ENCODE data around the gene NRG3. TPM values are rescaled to one million over a fixed set of nuclear protein-coding genes. Genes with fewer than 3 reads are reported as not detected.

The NRG3 gene
- polyA plus RNA-seq, 2 donors, result 0.01 to 0.04 TPM

DNA sequence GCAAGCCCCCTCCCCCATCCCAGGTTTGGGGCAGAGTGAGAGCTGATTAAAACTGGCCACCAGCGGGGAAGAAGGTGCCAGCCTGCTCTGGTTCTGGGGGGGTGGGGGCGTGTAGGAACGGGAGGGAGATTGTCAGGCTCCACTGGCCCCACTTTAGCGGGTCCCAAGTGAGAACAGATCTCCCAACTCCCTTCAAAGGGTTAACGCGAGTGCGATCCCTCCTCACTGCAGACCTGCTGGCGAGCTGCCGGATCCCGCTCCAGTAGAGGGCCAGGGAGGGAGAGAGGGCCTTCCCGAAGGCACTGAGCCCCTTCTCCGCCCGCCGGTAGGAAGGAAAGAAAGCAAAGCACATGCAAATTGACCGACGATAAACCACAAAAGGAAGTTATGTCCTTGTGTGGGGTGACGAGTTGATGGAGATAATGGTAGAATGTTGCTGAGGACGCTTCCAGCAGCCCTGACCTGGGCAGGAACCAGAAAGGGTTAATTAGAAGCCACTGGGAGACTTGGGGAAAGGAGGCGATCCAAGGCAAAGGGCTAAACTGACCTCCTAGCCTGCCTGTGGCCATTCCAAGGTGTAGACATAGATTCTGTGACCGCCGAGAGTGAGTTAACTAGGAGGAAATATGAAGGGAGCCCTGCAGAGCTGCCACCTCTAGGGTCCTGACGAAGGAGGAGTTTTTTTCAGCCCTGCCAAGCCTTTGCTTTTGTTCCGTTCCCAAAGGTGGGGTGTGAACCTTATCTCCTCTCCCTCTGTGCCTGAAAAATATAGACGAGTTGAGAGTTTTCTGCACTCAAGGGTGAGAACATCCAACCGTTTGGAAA is 1.5 kb downstream of the NRG3 start:
- Histone ChIP-seq H3K4me3 (ENCODE audit: low read depth in 1 of 2, low read length in 2 of 2) (no peak overlapping the region), H3K27me3 (ENCODE audit: control insufficient read depth in 1 of 2, insufficient read depth in 2 of 2, low read length in 2 of 2) (peaks cover 6 to 24% of the 10 kb centered on the region in 2 donors)

DNA sequence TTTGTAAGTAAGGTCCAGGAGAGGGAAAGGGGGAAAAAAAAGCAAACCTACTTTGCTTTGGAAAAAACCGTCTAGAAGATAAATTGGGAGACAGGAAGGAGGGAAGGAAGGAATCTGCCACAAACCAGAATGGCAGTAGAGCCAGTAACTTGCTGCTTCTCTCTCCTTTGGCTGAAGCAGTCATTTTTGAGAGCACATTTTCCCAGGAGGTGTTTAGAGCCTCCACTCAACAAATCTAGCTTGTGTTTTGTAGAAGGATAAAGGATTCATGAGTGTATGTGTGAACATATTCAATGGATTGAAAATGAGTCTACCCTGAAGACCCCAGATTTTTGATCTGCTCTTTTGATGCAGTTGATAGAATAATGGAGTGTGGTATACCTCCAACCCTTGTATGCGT is 2.6 kb downstream of the NRG3 start:
- Histone ChIP-seq H3K36me3 (ENCODE audit: control insufficient read depth in 2 of 2, insufficient read depth in 2 of 2, low read length in 1 of 2) (no peaks in the 10 kb centered on the region), H3K4me1 (ENCODE audit: control insufficient read depth in 2 of 2, insufficient read depth in 2 of 2, low read length in 1 of 2) (peaks cover 9 to 10% of the 10 kb centered on the region in 2 donors), H3K4me3 (ENCODE audit: low read depth in 1 of 2, low read length in 2 of 2) (no peak overlapping the region), H3K27ac (ENCODE audit: low read depth in 2 of 2, low read length in 1 of 2) (no peak overlapping the region), H3K9me3 (ENCODE audit: control insufficient read depth in 2 of 2, insufficient read depth in 1 of 2, low read depth in 1 of 2, low read length in 1 of 2) (peaks cover 4 to 5% of the 10 kb centered on the region in 2 donors), H3K27me3 (ENCODE audit: control insufficient read depth in 1 of 2, insufficient read depth in 2 of 2, low read length in 2 of 2) (peaks cover 6 to 24% of the 10 kb centered on the region in 2 donors)
- WGBS, 2 donors, result 58 to 61% methylated on average over 2 of the region's 2 CpGs

More for the DNA sequence above, 1.5 kb downstream of the NRG3 start:
- peaks cover 4 to 5% of the 10 kb centered on the region in 2 donors for H3K9me3 ChIP-seq (ENCODE audit: control insufficient read depth in 2 of 2, insufficient read depth in 1 of 2, low read depth in 1 of 2, low read length in 1 of 2)
- peaks cover 9 to 10% of the 10 kb centered on the region in 2 donors for H3K4me1 ChIP-seq (ENCODE audit: control insufficient read depth in 2 of 2, insufficient read depth in 2 of 2, low read length in 1 of 2)
- no peak overlapping the region for H3K27ac ChIP-seq (ENCODE audit: low read depth in 2 of 2, low read length in 1 of 2)
- H3K36me3 ChIP-seq (ENCODE audit: control insufficient read depth in 2 of 2, insufficient read depth in 2 of 2, low read length in 1 of 2), result no peaks in the 10 kb centered on the region
- WGBS, 2 donors, result 9 to 10% methylated on average over 25 of the region's 25 CpGs

DNA sequence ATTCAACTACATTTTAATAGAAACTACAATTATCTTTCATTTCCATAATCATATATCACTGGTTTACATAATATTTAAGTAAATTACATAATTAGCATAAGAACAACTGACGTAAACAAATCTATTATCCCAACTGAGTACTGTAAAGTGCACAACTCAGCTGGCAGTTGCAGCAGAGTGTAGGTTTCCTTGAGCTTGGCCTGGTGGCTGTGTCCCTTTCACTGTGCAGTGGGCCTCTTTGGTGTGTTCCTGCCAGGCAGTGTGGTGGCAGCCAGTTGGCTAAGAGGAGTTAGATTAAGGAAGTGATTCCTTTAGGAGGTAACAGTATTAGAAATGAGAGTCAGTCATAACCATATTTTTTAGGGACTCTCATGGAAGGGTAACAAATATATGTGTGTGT is 7.0 kb downstream of the NRG3 start:
- Histone ChIP-seq H3K4me1 (ENCODE audit: control insufficient read depth in 2 of 2, insufficient read depth in 2 of 2, low read length in 1 of 2) (no peaks in the 10 kb centered on the region), H3K27me3 (ENCODE audit: control insufficient read depth in 1 of 2, insufficient read depth in 2 of 2, low read length in 2 of 2) (no peaks in the 10 kb centered on the region), H3K36me3 (ENCODE audit: control insufficient read depth in 2 of 2, insufficient read depth in 2 of 2, low read length in 1 of 2) (no peaks in the 10 kb centered on the region), H3K27ac (ENCODE audit: low read depth in 2 of 2, low read length in 1 of 2) (no peak overlapping the region), H3K4me3 (ENCODE audit: low read depth in 1 of 2, low read length in 2 of 2) (no peak overlapping the region), H3K9me3 (ENCODE audit: control insufficient read depth in 2 of 2, insufficient read depth in 1 of 2, low read depth in 1 of 2, low read length in 1 of 2) (no peaks in the 10 kb centered on the region)
- WGBS, 2 donors, result 97% methylated on average over 1 of the region's 1 CpG

DNA sequence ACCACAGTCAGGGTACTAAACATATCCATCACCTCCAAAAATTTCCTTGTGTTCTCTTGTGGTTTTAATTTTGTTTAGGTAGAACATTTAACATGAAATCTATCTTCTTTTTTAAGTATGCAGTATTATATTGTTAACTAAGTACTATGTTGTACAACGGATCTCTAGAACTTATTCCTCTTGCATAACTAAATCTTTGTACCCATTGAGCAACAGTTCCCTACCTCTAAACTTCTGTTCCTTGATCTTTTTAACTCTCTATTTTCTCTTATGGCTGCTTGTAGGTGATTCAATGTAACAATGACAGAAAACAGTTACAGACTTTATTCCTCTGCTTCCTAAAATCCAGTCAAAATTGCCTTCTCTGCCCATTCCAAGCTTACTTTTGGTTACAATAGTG is 9.9 kb downstream of the NRG3 start:
- H3K9me3 ChIP-seq (ENCODE audit: control insufficient read depth in 2 of 2, insufficient read depth in 1 of 2, low read depth in 1 of 2, low read length in 1 of 2), result no peaks in the 10 kb centered on the region
- H3K4me3 ChIP-seq (ENCODE audit: low read depth in 1 of 2, low read length in 2 of 2), result no peak overlapping the region
- no peaks in the 10 kb centered on the region for H3K4me1 ChIP-seq (ENCODE audit: control insufficient read depth in 2 of 2, insufficient read depth in 2 of 2, low read length in 1 of 2)
- no peak overlapping the region for H3K27ac ChIP-seq (ENCODE audit: low read depth in 2 of 2, low read length in 1 of 2)
- H3K27me3 ChIP-seq (ENCODE audit: control insufficient read depth in 1 of 2, insufficient read depth in 2 of 2, low read length in 2 of 2), result no peaks in the 10 kb centered on the region
- no peaks in the 10 kb centered on the region for H3K36me3 ChIP-seq (ENCODE audit: control insufficient read depth in 2 of 2, insufficient read depth in 2 of 2, low read length in 1 of 2)
- 91 to 95% methylated on average over 1 of the region's 1 CpG for WGBS, 2 donors

DNA sequence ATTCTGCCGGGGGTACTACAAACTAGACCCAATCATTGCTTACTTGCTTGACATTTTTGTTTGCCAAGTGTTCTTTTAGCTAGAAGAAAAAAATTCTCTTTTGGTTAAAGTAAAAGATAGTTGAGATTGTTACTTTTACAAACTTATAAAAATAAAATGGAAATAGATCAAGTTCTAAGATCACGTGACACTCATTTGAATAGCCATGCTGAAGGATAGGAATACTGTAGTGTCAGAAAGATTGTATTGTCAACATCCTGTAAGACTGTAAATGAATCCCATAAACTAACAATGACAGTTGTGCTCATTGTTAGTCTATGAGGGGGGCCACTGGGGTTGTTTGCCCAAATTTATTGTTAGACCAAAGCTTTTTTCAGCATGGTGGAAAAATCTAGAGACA is 10.5 kb downstream of the NRG3 start:
- WGBS, 2 donors, result 89 to 94% methylated on average over 2 of the region's 2 CpGs

DNA sequence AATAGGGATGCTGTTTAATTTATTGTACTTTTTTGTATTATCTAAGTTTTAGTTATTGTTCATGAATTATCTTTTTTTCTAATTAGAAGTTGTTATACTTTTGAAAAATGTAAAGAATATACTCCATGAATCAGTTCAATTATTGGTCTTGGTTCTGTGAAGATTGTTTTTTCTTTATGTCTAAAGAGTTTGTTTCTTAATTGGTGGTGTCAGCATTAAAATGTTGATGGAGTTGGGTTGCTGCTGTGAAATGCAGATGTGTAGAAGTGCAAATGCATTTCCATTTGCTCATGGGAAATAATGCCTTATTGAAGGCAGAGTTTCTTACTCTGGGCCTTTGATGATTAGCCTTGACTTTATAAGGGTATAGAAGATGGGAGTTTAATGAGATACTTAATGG is 11.9 kb downstream of the NRG3 start:
- H3K4me3 ChIP-seq (ENCODE audit: low read depth in 1 of 2, low read length in 2 of 2), result no peak overlapping the region
- H3K36me3 ChIP-seq (ENCODE audit: control insufficient read depth in 2 of 2, insufficient read depth in 2 of 2, low read length in 1 of 2), result no peaks in the 10 kb centered on the region
- no peaks in the 10 kb centered on the region for H3K9me3 ChIP-seq (ENCODE audit: control insufficient read depth in 2 of 2, insufficient read depth in 1 of 2, low read depth in 1 of 2, low read length in 1 of 2)
- H3K4me1 ChIP-seq (ENCODE audit: control insufficient read depth in 2 of 2, insufficient read depth in 2 of 2, low read length in 1 of 2), result no peaks in the 10 kb centered on the region
- no peak overlapping the region for H3K27ac ChIP-seq (ENCODE audit: low read depth in 2 of 2, low read length in 1 of 2)
- no peaks in the 10 kb centered on the region for H3K27me3 ChIP-seq (ENCODE audit: control insufficient read depth in 1 of 2, insufficient read depth in 2 of 2, low read length in 2 of 2)

More for the DNA sequence above, 10.5 kb downstream of the NRG3 start:
- no peaks in the 10 kb centered on the region for H3K36me3 ChIP-seq (ENCODE audit: control insufficient read depth in 2 of 2, insufficient read depth in 2 of 2, low read length in 1 of 2)
- no peak overlapping the region for H3K4me3 ChIP-seq (ENCODE audit: low read depth in 1 of 2, low read length in 2 of 2)
- no peaks in the 10 kb centered on the region for H3K27me3 ChIP-seq (ENCODE audit: control insufficient read depth in 1 of 2, insufficient read depth in 2 of 2, low read length in 2 of 2)
- H3K9me3 ChIP-seq (ENCODE audit: control insufficient read depth in 2 of 2, insufficient read depth in 1 of 2, low read depth in 1 of 2, low read length in 1 of 2), result no peaks in the 10 kb centered on the region
- no peaks in the 10 kb centered on the region for H3K4me1 ChIP-seq (ENCODE audit: control insufficient read depth in 2 of 2, insufficient read depth in 2 of 2, low read length in 1 of 2)
- H3K27ac ChIP-seq (ENCODE audit: low read depth in 2 of 2, low read length in 1 of 2), result no peak overlapping the region

DNA sequence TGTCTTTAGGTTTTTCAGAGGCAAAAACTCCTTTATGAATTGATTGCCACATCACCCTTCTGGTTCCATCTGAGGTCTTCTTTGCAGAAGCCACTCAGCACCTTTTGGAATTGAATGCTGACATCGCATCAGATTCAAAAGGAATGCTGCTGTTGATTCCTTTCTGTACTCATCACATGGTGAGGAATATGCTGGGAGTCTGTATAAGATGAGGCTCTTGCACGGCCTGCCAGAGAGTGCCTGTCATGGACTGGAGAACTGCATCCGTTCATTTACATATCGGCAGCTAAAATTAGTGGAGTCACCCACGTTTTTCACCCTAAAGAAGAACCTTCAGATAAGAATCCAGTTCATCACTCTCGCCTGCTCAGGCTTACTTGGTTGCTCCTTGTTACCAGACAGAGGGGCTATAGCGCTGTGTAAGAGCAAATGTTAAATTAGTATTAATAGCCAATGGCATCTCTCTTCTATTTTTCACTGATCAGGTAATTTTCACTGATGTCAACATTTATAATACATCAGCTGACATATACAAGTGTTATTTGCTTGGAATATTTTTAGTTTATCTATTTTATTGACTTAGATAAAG is 14.3 kb downstream of the NRG3 start:
- Histone ChIP-seq H3K27ac (ENCODE audit: low read depth in 2 of 2, low read length in 1 of 2) (no peak overlapping the region), H3K9me3 (ENCODE audit: control insufficient read depth in 2 of 2, insufficient read depth in 1 of 2, low read depth in 1 of 2, low read length in 1 of 2) (no peaks in the 10 kb centered on the region), H3K27me3 (ENCODE audit: control insufficient read depth in 1 of 2, insufficient read depth in 2 of 2, low read length in 2 of 2) (no peaks in the 10 kb centered on the region), H3K4me1 (ENCODE audit: control insufficient read depth in 2 of 2, insufficient read depth in 2 of 2, low read length in 1 of 2) (no peaks in the 10 kb centered on the region), H3K4me3 (ENCODE audit: low read depth in 1 of 2, low read length in 2 of 2) (no peak overlapping the region), H3K36me3 (ENCODE audit: control insufficient read depth in 2 of 2, insufficient read depth in 2 of 2, low read length in 1 of 2) (no peaks in the 10 kb centered on the region)
- 74 to 82% methylated on average over 7 of the region's 7 CpGs for WGBS, 2 donors

DNA sequence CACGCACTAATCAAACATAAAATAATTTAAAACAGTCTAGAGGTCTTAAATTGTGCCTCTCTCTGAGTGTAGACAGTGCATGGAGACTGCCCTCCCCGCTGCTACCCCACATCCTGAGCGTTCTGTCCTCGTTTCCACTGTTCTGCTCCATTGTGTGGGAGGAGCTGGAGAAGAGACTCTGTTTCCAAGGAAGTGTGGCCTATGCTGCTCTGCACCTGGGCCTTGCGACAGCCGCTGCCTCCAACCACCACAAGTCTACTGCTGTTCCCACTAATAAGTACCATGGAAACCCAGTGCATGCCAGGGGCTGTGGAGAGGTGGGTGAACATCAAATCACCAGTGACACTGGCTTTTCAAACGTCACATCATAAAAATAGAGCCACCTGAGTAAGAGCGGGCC is 19.6 kb downstream of the NRG3 start:
- WGBS, 2 donors, result 84 to 86% methylated on average over 8 of the region's 8 CpGs

DNA sequence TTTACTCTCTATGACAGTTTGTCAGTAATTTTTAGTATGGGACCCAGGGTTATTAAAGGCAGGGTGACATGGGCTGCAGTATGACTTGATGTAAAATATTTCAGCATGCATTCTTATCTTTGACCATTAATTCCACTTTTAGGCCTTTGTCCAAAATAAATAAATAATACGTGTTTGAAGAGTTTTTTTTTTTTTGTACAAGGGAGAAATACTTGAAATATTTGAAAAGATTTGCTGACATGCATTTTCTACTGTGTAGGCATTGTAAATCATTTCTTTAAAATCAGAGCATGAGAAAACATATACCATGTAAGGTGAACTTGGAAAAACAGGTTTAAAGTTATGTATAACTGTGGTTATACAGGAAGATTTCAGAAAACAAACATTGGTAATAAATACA is 23.5 kb downstream of the NRG3 start:
- Histone ChIP-seq H3K4me3 (ENCODE audit: low read depth in 1 of 2, low read length in 2 of 2) (no peak overlapping the region), H3K4me1 (ENCODE audit: control insufficient read depth in 2 of 2, insufficient read depth in 2 of 2, low read length in 1 of 2) (no peaks in the 10 kb centered on the region), H3K36me3 (ENCODE audit: control insufficient read depth in 2 of 2, insufficient read depth in 2 of 2, low read length in 1 of 2) (no peaks in the 10 kb centered on the region), H3K27me3 (ENCODE audit: control insufficient read depth in 1 of 2, insufficient read depth in 2 of 2, low read length in 2 of 2) (no peaks in the 10 kb centered on the region), H3K27ac (ENCODE audit: low read depth in 2 of 2, low read length in 1 of 2) (no peak overlapping the region), H3K9me3 (ENCODE audit: control insufficient read depth in 2 of 2, insufficient read depth in 1 of 2, low read depth in 1 of 2, low read length in 1 of 2) (peaks cover 3 to 4% of the 10 kb centered on the region in 2 donors)
- 19 to 29% methylated on average over 1 of the region's 1 CpG for WGBS, 2 donors

More for the DNA sequence above, 19.6 kb downstream of the NRG3 start:
- H3K27ac ChIP-seq (ENCODE audit: low read depth in 2 of 2, low read length in 1 of 2), result no peak overlapping the region
- peaks cover 3 to 4% of the 10 kb centered on the region in 2 donors for H3K9me3 ChIP-seq (ENCODE audit: control insufficient read depth in 2 of 2, insufficient read depth in 1 of 2, low read depth in 1 of 2, low read length in 1 of 2)
- no peaks in the 10 kb centered on the region for H3K27me3 ChIP-seq (ENCODE audit: control insufficient read depth in 1 of 2, insufficient read depth in 2 of 2, low read length in 2 of 2)
- H3K4me3 ChIP-seq (ENCODE audit: low read depth in 1 of 2, low read length in 2 of 2), result no peak overlapping the region
- no peaks in the 10 kb centered on the region for H3K4me1 ChIP-seq (ENCODE audit: control insufficient read depth in 2 of 2, insufficient read depth in 2 of 2, low read length in 1 of 2)
- H3K36me3 ChIP-seq (ENCODE audit: control insufficient read depth in 2 of 2, insufficient read depth in 2 of 2, low read length in 1 of 2), result no peaks in the 10 kb centered on the region

DNA sequence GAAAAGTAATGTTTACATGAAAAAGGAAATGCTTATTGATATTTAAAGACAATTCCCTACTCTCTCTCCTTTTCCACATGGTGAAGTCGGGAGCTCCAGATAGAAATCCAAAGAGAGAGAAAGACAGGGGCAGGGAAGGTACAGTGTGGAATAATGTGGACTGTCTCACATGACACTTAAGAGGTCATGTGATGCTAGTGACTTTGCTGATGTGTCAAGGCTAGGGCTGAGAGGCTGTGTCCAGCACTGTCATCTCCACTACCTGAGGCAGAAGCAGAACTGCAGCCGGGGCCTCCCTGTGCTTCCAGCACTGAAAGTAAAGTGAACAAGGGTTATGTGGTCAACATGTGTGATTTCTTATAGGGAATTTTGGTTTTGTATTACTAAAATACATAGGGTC is 26.0 kb downstream of the NRG3 start:
- Histone ChIP-seq H3K4me3 (ENCODE audit: low read depth in 1 of 2, low read length in 2 of 2) (no peak overlapping the region), H3K27ac (ENCODE audit: low read depth in 2 of 2, low read length in 1 of 2) (no peak overlapping the region), H3K9me3 (ENCODE audit: control insufficient read depth in 2 of 2, insufficient read depth in 1 of 2, low read depth in 1 of 2, low read length in 1 of 2) (no peaks in the 10 kb centered on the region), H3K36me3 (ENCODE audit: control insufficient read depth in 2 of 2, insufficient read depth in 2 of 2, low read length in 1 of 2) (no peaks in the 10 kb centered on the region), H3K4me1 (ENCODE audit: control insufficient read depth in 2 of 2, insufficient read depth in 2 of 2, low read length in 1 of 2) (no peaks in the 10 kb centered on the region), H3K27me3 (ENCODE audit: control insufficient read depth in 1 of 2, insufficient read depth in 2 of 2, low read length in 2 of 2) (no peaks in the 10 kb centered on the region)
- WGBS, 2 donors, result 74 to 90% methylated on average over 2 of the region's 2 CpGs

Data from esophagus (tissue), 2 donors.